ENCODE data around the gene KNTC1. TPM values are rescaled to one million over a fixed set of nuclear protein-coding genes. Genes with fewer than 3 reads are reported as not detected.

The KNTC1 gene
- total RNA-seq, 6 experiments from 2014 or later = 11.7 to 25.0 (median 19.6) TPM

GRCh38 chr12:122614839-122615238 lies 87.8 kb downstream of the KNTC1 start:
- peaks cover 15% of the 10 kb centered on the region for H3K36me3 Mint-ChIP-seq (ENCODE audit: low read depth)
- no peaks in the 10 kb centered on the region; the same call in 1 of the 2 replicates for H3K27me3 Mint-ChIP-seq (ENCODE audit: insufficient read depth)
- no peak overlapping the region for H3K27ac Mint-ChIP-seq
- peak; percentile 3 for DNase-seq
- no peaks in the 10 kb centered on the region for H3K9me3 Mint-ChIP-seq
- H3K4me3 Mint-ChIP-seq = no peak overlapping the region
- H3K4me1 Mint-ChIP-seq (ENCODE audit: low read depth) = peaks cover 7% of the 10 kb centered on the region
- TF ChIP-seq CTCF (IDR thresholded peaks at IDR 0.05) = no peak

GRCh38 chr12:122615780-122616179 lies 88.7 kb downstream of the KNTC1 start:
- peaks cover 7% of the 10 kb centered on the region for H3K4me1 Mint-ChIP-seq (ENCODE audit: low read depth)
- TF ChIP-seq CTCF (IDR thresholded peaks at IDR 0.05) = no peak
- DNase-seq = no peak
- no peaks in the 10 kb centered on the region; the same call in 1 of the 2 replicates for H3K27me3 Mint-ChIP-seq (ENCODE audit: insufficient read depth)
- no peak overlapping the region for H3K27ac Mint-ChIP-seq
- H3K36me3 Mint-ChIP-seq (ENCODE audit: low read depth) = peaks cover 17% of the 10 kb centered on the region
- H3K9me3 Mint-ChIP-seq = no peaks in the 10 kb centered on the region
- H3K4me3 Mint-ChIP-seq = no peak overlapping the region

- no peak for TF ChIP-seq CTCF (IDR thresholded peaks at IDR 0.05)
- no peak for DNase-seq
- H3K27me3 Mint-ChIP-seq (ENCODE audit: insufficient read depth) = no peaks in the 10 kb centered on the region
- no peaks in the 10 kb centered on the region for H3K4me1 Mint-ChIP-seq (ENCODE audit: low read depth)
- no peak overlapping the region for H3K27ac Mint-ChIP-seq
- no peaks in the 10 kb centered on the region for H3K36me3 Mint-ChIP-seq (ENCODE audit: low read depth)
- no peaks in the 10 kb centered on the region for H3K9me3 Mint-ChIP-seq
- H3K4me3 Mint-ChIP-seq = no peak overlapping the region
These were observed 108.4 kb downstream of the KNTC1 start for GRCh38 chr12:122635471-122635870.

GRCh38 chr12:122643207-122643805 lies 116.3 kb downstream of the KNTC1 start:
- Mint-ChIP-seq H3K4me3 (no peak overlapping the region), H3K27me3 (ENCODE audit: insufficient read depth) (no peaks in the 10 kb centered on the region), H3K9me3 (no peaks in the 10 kb centered on the region), H3K27ac (no peak overlapping the region), H3K36me3 (ENCODE audit: low read depth) (peaks cover 3% of the 10 kb centered on the region; the same call in 1 of the 2 replicates), H3K4me1 (ENCODE audit: low read depth) (peaks cover 18% of the 10 kb centered on the region)
- TF ChIP-seq CTCF (IDR thresholded peaks at IDR 0.05) = no peak
- DNase-seq = no peak

- peak overlapping the region; percentile 72 for H3K4me3 Mint-ChIP-seq
- no peak for TF ChIP-seq CTCF (IDR thresholded peaks at IDR 0.05)
- DNase-seq = peak; percentile 80
- H3K9me3 Mint-ChIP-seq = no peaks in the 10 kb centered on the region
- peaks cover 3% of the 10 kb centered on the region; the same call in 1 of the 2 replicates for H3K36me3 Mint-ChIP-seq (ENCODE audit: low read depth)
- peak overlapping the region; percentile 68 for H3K27ac Mint-ChIP-seq
- no peaks in the 10 kb centered on the region; the same call in 1 of the 2 replicates for H3K27me3 Mint-ChIP-seq (ENCODE audit: insufficient read depth)
- peaks cover 18% of the 10 kb centered on the region for H3K4me1 Mint-ChIP-seq (ENCODE audit: low read depth)
These were observed 119.6 kb downstream of the KNTC1 start for GRCh38 chr12:122646517-122647217.
